ENCODE measurements around the gene CLDN18. TPM values are rescaled to one million over a fixed set of nuclear protein-coding genes. Genes with fewer than 3 reads are reported as not detected.

The CLDN18 gene
- total RNA-seq, 1 experiment from 2014 or later: 0.13 TPM

DNA sequence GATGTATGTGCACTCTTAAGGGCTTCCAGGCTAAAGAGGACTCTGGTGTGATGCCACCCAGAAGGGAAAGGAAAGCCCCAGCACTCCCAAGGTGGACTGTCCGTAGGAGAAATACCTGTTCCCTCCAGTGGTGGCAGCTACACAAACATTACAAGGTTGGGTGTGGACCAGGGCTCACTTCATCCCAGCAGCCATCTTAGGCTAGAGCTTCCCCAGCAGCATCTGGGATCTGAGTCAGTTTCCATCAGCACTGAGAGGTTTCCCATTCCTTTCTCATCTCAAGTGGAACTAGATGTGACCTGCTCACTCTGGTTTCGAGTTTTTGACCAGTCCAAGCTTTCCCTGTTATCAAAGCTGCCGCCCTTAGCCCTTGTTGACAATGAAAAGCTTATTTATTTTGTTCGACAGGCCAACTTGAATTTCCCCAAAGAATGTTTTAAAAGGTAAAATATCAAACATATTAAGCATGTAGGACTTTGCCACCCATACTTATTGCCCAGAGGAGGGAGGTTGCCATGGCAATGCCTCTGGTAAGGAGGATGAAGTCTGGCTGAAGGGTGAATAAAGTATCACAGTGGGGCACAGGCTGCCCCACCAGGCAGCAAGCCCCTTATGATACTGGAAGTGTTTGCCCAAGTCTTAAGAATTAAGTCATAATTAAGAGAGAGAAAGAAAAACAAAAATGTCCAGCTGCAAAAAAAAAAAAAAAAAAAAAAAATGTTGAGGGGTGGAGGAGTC lies 28.9 kb downstream of the CLDN18 start:
- POLR2A ChIA-PET: no interaction called here
- ATAC-seq: peak; percentile 60
- no peak for DNase-seq (ENCODE audit: low spot score)
- no peak overlapping the region for H3K4me3 Mint-ChIP-seq
- CTCF ChIA-PET: interaction anchor here (0.6 to 1.9 kb wide), 9 partner anchors 8 to 142 kb away, joined by 3 to 12 read pairs (median 3); no protein-coding TSS in a partner anchor
- no peaks in the 10 kb centered on the region for H3K27me3 Mint-ChIP-seq (ENCODE audit: low read depth)
- no peaks in the 10 kb centered on the region for H3K9me3 Mint-ChIP-seq
- no peaks in the 10 kb centered on the region for H3K36me3 Mint-ChIP-seq
- TF ChIP-seq, protein P1, sequence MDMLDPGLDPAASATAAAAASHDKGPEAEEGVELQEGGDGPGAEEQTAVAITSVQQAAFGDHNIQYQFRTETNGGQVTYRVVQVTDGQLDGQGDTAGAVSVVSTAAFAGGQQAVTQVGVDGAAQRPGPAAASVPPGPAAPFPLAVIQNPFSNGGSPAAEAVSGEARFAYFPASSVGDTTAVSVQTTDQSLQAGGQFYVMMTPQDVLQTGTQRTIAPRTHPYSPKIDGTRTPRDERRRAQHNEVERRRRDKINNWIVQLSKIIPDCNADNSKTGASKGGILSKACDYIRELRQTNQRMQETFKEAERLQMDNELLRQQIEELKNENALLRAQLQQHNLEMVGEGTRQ (CRISPR knock-in tag; IDR thresholded peaks at IDR 0.05): no peak
- TF ChIP-seq NR1H2 (CRISPR knock-in tag; IDR thresholded peaks at IDR 0.05) (no peak), RORB (CRISPR knock-in tag; IDR thresholded peaks at IDR 0.05) (no peak), ATF1 (CRISPR knock-in tag; IDR thresholded peaks at IDR 0.05) (no peak), IRF2 (CRISPR knock-in tag; IDR thresholded peaks at IDR 0.05; ENCODE audit: borderline replicate concordance, low read depth) (no peak), ZNF219 (CRISPR knock-in tag; IDR thresholded peaks at IDR 0.05; ENCODE audit: borderline replicate concordance) (no peak), SMAD3 (CRISPR knock-in tag; IDR thresholded peaks at IDR 0.05; ENCODE audit: borderline replicate concordance) (no peak), NFATC4 (CRISPR knock-in tag; IDR thresholded peaks at IDR 0.05) (no peak), SMAD4 (CRISPR knock-in tag; IDR thresholded peaks at IDR 0.05) (no peak), ELF4 (CRISPR knock-in tag; IDR thresholded peaks at IDR 0.05; ENCODE audit: low read depth) (no peak), ZNF263 (CRISPR knock-in tag; IDR thresholded peaks at IDR 0.05; ENCODE audit: low read depth) (no peak), JUN (CRISPR knock-in tag; IDR thresholded peaks at IDR 0.05) (no peak), CREB1 (CRISPR knock-in tag; IDR thresholded peaks at IDR 0.05) (no peak), PRRX2 (CRISPR knock-in tag; IDR thresholded peaks at IDR 0.05) (no peak)
- TF ChIP-seq, protein P2, sequence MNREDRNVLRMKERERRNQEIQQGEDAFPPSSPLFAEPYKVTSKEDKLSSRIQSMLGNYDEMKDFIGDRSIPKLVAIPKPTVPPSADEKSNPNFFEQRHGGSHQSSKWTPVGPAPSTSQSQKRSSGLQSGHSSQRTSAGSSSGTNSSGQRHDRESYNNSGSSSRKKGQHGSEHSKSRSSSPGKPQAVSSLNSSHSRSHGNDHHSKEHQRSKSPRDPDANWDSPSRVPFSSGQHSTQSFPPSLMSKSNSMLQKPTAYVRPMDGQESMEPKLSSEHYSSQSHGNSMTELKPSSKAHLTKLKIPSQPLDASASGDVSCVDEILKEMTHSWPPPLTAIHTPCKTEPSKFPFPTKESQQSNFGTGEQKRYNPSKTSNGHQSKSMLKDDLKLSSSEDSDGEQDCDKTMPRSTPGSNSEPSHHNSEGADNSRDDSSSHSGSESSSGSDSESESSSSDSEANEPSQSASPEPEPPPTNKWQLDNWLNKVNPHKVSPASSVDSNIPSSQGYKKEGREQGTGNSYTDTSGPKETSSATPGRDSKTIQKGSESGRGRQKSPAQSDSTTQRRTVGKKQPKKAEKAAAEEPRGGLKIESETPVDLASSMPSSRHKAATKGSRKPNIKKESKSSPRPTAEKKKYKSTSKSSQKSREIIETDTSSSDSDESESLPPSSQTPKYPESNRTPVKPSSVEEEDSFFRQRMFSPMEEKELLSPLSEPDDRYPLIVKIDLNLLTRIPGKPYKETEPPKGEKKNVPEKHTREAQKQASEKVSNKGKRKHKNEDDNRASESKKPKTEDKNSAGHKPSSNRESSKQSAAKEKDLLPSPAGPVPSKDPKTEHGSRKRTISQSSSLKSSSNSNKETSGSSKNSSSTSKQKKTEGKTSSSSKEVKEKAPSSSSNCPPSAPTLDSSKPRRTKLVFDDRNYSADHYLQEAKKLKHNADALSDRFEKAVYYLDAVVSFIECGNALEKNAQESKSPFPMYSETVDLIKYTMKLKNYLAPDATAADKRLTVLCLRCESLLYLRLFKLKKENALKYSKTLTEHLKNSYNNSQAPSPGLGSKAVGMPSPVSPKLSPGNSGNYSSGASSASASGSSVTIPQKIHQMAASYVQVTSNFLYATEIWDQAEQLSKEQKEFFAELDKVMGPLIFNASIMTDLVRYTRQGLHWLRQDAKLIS (CRISPR knock-in tag; IDR thresholded peaks at IDR 0.05; ENCODE audit: borderline replicate concordance): no peak
- TF ChIP-seq, protein P3, sequence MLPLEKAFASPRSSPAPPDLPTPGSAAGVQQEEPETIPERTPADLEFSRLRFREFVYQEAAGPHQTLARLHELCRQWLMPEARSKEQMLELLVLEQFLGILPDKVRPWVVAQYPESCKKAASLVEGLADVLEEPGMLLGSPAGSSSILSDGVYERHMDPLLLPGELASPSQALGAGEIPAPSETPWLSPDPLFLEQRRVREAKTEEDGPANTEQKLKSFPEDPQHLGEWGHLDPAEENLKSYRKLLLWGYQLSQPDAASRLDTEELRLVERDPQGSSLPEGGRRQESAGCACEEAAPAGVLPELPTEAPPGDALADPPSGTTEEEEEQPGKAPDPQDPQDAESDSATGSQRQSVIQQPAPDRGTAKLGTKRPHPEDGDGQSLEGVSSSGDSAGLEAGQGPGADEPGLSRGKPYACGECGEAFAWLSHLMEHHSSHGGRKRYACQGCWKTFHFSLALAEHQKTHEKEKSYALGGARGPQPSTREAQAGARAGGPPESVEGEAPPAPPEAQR (CRISPR knock-in tag; IDR thresholded peaks at IDR 0.05): no peak
- 0 out of 2 replicates have a peak, but pooled peaks cover 3% of the 10 kb centered on the region for H3K4me1 Mint-ChIP-seq
- no peak overlapping the region for H3K27ac Mint-ChIP-seq

DNA sequence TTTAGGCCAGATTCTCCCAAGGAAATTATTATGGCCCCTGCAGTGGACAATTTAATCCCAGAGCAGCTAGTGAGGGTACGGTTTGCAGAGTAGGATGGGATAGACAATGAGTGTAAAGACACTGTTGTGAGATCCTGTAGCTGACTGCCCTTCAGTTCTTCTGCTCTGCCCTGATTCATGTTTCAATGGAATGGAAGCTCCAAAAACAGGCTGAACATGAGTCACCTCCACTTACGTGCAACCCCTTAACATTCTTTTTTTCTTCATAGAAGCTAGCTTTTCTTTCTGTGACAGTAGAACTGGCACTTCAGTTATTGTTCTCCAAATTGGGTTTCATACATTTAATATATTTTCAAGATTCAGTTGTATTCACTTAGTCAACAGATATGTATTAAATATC lies 32.1 kb downstream of the CLDN18 start:
- no peak overlapping the region for H3K4me3 Mint-ChIP-seq
- peaks cover 8% of the 10 kb centered on the region for H3K4me1 Mint-ChIP-seq
- no peak for DNase-seq (ENCODE audit: low spot score)
- H3K9me3 Mint-ChIP-seq: no peaks in the 10 kb centered on the region
- TF ChIP-seq, protein P4, sequence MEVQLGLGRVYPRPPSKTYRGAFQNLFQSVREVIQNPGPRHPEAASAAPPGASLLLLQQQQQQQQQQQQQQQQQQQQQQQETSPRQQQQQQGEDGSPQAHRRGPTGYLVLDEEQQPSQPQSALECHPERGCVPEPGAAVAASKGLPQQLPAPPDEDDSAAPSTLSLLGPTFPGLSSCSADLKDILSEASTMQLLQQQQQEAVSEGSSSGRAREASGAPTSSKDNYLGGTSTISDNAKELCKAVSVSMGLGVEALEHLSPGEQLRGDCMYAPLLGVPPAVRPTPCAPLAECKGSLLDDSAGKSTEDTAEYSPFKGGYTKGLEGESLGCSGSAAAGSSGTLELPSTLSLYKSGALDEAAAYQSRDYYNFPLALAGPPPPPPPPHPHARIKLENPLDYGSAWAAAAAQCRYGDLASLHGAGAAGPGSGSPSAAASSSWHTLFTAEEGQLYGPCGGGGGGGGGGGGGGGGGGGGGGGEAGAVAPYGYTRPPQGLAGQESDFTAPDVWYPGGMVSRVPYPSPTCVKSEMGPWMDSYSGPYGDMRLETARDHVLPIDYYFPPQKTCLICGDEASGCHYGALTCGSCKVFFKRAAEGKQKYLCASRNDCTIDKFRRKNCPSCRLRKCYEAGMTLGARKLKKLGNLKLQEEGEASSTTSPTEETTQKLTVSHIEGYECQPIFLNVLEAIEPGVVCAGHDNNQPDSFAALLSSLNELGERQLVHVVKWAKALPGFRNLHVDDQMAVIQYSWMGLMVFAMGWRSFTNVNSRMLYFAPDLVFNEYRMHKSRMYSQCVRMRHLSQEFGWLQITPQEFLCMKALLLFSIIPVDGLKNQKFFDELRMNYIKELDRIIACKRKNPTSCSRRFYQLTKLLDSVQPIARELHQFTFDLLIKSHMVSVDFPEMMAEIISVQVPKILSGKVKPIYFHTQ (CRISPR knock-in tag; IDR thresholded peaks at IDR 0.05): no peak
- TF ChIP-seq ZNF121 (CRISPR knock-in tag; IDR thresholded peaks at IDR 0.05) (no peak), ZNF671 (CRISPR knock-in tag; IDR thresholded peaks at IDR 0.05) (no peak)
- ChIA-PET CTCF (no interaction called here), POLR2A (no interaction called here)
- H3K27me3 Mint-ChIP-seq (ENCODE audit: low read depth): no peaks in the 10 kb centered on the region
- H3K36me3 Mint-ChIP-seq: no peaks in the 10 kb centered on the region
- H3K27ac Mint-ChIP-seq: no peak overlapping the region
- no peak for ATAC-seq
